ENCODE results near the gene SLC41A3.

Gene SLC41A3

GRCh38 chr3:126119008-126119675 lies 35.2 kb upstream of the SLC41A3 start:
- DNase-seq, result no peak

- no peak for DNase-seq
Observed at GRCh38 chr3:126118591-126118990, 34.7 kb upstream of the SLC41A3 start.

DNA sequence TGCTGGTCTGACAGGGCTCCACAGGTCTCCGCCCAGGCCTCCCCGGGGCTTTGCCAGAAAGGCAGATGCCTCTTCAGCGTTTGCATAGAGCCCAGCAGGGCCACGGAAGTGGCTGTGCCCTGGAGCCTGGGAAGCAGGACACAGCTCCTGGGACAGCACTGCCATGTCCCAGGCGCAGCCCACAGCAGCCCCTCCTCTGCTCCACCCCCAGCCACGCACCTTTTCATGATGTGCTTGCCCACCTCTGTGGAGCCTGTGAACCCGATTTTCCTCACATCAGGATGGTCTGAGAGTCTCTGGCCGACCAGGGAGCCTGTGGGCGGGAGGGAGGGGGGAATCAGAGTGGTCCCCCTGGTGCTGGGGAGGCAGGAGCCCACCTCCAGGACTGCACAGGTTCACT lies 33.9 kb upstream of the SLC41A3 start:
- no peak for DNase-seq

DNA sequence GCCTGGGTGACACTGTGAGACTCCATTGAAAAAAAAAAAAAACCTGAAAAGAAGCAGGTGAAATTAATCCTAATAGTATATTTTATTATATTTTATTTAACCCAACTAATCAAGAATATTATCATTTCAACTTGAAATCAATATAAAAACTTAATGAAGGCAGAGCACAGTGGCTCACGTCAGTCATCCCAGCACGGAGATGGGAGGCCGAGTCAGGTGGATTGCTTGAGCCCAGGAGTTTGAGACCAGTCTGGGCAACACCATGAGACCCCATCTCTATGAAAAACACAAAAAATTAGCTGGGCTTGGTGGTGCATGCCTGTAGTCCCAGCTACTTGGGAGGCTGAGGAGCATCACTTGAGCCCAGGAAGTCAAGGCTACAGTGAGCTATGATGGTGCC lies 33.3 kb upstream of the SLC41A3 start:
- no peak for DNase-seq

- no peak for DNase-seq
Observed at GRCh38 chr3:126116526-126116925, 32.6 kb upstream of the SLC41A3 start.

DNA sequence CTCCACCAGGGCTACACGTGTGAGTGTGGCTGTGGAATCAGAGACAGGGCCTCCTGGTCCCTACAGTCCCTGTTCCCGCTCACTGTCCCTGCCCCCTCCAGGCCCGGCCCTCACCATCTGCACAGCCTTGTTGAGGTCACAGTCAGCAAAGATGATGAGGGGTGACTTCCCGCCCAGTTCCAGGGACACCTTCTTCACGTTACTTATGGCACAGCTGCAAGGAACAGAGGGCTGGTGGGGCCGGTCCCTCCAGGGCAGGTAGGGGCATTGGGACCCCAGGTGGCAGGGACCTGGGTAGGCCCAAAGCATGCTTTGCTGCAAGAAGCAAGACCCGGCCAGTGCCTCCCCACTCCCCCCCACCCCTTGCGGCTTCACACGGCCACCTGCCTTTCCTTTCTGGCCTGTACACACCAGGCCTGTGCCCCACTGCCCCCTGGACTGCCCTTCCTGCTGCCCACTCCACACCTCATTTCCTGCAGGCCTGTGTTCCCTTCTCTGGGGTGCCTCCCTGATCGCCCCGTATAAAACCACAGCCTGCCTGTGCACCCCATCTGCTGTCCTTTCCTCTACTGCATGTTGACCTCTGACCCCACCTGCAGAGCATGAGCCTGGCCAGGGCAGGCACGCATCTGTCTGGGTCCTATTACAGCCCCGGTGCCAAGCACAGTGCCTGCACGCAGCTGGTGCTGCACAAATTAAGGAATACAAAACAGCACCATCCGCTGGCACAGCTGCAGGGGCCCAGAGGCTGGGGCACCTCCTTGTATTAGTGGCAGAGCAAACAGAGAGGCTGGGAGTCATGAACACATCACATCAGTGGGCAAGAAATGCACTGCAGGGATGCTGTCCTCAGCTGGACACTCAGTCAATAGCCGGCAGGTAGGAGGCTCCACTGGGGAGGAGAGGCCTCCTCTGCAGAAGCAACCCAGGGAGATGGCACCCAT lies 30.8 kb upstream of the SLC41A3 start:
- DNase-seq, result peak; percentile 17

- peak; percentile 78 for DNase-seq
Observed at GRCh38 chr3:126113733-126114442, 30.0 kb upstream of the SLC41A3 start.

- no peak for DNase-seq
Observed at GRCh38 chr3:126113238-126113555, 29.3 kb upstream of the SLC41A3 start.

GRCh38 chr3:126112531-126113237 lies 28.8 kb upstream of the SLC41A3 start:
- no peak for DNase-seq

DNA sequence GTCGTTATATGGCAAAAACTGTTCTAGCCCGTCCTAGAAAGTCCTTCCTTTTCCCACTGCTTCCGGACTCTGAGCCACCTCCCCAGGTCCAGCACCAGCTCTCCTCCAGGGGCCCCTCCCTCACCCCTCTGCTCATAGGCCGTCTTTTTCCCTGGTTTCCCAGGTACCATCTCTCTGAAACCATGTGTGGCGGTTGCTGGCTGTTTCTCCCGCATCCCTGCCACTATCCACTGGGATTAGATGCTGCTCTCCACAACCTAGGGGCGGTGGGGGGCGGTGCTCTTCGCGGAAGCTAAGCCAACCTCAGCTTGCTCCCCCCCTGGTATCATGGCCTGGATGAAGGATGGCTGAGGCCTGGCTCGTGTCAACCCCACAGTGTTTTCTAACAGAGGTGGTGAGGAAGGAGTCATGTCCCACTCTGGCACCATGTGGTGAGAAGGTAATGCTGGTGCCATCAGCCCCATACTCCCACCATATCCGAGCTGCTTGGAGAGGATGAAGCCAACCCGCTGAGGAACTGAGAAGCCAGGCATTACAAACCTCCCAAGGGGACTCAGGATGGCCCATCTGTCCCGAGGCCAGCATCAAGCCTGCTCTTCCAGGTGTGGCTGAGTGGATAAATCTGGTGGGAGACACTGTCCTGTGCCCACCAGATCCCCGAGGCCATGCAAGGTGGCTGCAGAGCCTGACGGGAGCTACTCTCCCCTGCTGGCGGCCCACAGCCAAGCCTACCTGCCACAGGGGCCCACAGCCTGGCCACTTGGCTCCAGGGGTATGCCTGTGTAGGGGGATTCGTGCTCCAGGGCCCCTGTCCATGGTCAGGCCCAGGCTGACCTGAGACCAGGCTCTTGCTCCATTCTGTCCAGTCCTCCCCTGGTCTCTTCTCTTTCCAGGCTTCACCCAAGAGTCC lies 27.9 kb upstream of the SLC41A3 start:
- DNase-seq, result no peak

DNA sequence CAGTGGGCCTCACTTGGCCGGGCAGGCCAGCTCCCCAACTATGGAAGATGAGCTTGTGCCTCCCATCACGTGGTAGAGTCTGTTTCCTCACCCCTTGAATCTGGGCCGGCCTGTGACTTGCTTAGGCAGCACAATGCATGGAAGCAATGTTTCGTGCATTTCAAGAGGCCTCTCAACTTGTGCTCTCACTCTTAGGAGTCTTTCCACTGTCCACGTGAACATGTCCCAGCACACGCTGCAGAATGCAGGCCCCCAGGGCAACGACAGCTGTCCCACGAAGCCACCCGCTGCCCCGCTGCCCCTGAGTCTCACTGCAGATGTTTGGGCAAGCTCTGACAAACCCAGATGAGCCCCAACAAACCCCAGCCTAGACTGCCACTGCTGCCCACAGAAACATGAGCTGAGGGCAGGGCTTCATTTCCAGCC lies 27.2 kb upstream of the SLC41A3 start:
- no peak for DNase-seq

- DNase-seq, result no peak
Observed at GRCh38 chr3:126110431-126111125, 26.7 kb upstream of the SLC41A3 start.

- DNase-seq, result no peak
Observed at GRCh38 chr3:126109880-126110235, 25.9 kb upstream of the SLC41A3 start.

DNA sequence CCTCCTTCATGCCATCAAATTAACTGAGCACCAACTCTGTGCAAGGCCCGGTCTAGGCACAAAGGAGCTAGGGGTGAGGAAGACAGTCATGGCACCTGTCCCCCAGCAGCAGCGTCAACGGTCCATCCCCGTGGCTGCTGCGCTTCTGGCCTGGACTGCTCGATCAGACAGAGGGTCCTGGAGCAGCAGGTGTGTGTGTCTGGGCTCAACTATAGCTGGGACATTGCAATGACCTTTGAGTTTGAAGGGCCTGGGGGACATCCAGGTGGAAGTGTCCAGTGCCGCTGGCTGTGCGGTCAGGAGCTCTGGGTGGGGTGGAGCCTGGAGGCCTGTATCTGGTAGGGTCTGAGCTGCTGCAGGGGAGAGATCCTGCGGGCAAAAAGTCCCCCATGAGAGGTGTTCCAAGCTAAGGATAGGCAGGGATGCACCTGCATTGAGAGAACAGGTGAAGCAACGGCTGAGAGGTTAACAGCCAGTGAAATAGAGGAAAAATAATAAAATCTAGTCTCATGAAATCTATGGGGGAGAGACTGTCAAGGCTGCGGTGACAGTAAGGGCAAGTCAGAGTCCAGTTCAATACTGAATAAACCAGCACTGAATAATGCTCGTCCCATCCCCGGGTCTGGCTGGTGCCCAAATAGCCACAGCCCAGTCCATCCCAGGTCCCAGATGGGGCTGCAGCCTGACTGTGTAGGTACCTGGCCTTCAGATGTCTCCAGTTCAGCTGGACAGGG lies 25.4 kb upstream of the SLC41A3 start:
- no peak for DNase-seq

GRCh38 chr3:126108676-126109050 lies 24.7 kb upstream of the SLC41A3 start:
- DNase-seq, result no peak

GRCh38 chr3:126107957-126108675 lies 24.2 kb upstream of the SLC41A3 start:
- no peak for DNase-seq

DNA sequence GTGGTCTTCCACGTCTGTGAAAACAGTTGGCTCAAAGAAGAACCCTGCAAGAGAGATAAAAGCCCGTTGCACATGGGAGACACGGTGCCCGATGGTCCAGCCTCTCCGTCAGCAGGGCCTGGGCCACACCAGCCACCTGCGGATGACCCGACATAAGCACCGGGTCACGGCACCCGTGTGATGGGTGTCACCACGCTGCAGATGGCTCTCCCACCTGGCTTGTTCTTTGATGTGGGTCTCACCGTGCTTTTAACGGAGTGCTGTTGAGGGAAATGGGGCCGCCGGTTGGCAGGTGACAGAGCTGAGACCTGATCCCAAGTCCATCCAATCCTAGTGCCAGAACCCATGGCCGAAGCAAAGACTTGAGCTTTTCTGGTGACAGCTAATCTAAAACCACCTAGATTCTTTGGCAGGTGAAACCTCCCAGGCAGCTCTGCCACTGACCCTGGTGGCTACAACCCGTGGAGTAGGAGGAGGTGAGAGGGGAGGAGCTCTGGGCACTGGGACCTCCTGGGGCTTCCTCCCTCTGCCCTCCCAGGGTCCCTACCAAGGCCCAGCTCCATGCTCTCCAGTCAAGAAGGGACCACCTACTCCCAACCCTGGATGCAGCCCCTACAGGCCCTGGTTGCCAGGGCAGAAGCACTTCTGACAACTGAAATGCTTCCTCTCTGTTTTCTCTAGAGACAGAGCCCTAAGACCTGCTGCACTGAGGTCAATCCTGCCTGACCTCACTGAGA lies 23.4 kb upstream of the SLC41A3 start:
- no peak for DNase-seq

DNA sequence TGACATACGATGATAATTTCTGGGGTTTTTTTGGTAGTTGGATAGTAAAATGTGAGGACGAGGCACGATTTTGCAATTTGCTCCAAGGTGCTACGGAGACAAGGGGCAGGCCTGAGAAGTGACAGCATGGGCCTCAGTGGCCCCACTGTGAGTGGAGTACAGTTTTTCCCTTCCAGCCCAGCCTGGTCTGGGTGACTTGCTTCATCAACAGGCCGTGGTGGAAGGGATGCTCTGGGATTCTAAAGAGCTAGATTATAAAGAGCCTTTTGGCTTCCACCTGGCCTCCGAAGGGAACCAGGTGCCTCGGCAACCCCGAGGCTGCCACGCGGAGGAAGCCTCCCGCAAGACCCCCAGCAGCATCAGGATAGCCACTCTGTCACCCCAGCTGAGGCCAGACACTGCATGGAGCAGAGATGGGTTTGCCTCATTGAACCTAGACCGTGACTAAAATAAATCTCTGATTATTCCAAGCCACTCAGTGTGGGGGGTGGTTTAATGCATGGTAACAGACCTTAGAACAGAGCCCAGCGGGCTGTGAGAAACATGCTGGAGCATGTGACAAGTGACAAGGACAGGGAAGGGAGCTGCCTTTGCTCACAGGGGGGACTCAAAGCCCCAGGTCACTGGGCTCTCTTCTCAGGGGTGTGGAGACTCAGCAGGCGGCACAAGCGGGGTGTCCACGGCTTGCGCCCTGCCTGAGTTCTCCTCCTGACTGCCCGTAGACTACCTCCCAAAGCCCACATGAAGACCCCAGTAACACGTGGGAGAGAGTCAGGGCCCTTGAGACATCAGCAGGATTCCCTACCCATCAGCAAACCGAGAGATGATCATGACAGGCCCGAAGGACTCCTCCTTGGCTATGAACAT lies 22.6 kb upstream of the SLC41A3 start:
- no peak for DNase-seq
